HEK293 (cell line): ENCODE measurements around the gene KCNK7.
"Not testable (repeated sequence)": the region's sequence is repeated elsewhere in the genome, so short reads cannot be mapped to it uniquely, and the experiment has no call there.

ENCODE experiments used
- CTCF ChIA-PET: fragments of 350-600 bp; formaldehyde crosslinking; extraction: SDS; loops from one replicate; lab custom pipeline; 2021; ENCODE audit warnings: antibody characterized with exemption; lab: Yijun Ruan, JAX
- POLR2A ChIA-PET: fragments of 300-600 bp; formaldehyde crosslinking; extraction: SDS; loops from one replicate; lab custom pipeline; 2020; ENCODE audit warnings: antibody characterized with exemption, inconsistent platforms; lab: Yijun Ruan, JAX
- H3K27ac ChIP-seq: fragments of 200-500 bp; sonication (Bioruptor generic); 2 replicates; pipeline ENCODE4 v1.5.1; 2014; ENCODE audit warnings: low read depth, low read length, control low read depth, inconsistent platforms; ENCODE audit errors: extremely low read depth
- H3K36me3 ChIP-seq, 2 experiments: fragments of 200-500 bp in 1 of 2; sonication (Bioruptor generic) in 1 of 2; 1 replicate in 1 of 2; 2 replicates in 1 of 2; pipeline ENCODE4 v1.5.1; 2014 to 2017; ENCODE audit warnings: inconsistent platforms in 2 of 2, low read length in 2 of 2; ENCODE audit not compliant: control insufficient read depth in 2 of 2, insufficient read depth in 1 of 2
- H3K4me1 ChIP-seq: fragments of 200-500 bp; sonication (Bioruptor generic); 2 replicates; pipeline ENCODE4 v1.5.1; 2014; ENCODE audit warnings: mild to moderate bottlenecking, low read length, inconsistent platforms; ENCODE audit not compliant: control insufficient read depth, insufficient read depth
- H3K4me3 ChIP-seq: 2 replicates; pipeline ENCODE4 v1.5.1; 2011; ENCODE audit warnings: low read depth, mild to moderate bottlenecking, control low read depth, low read length, moderate library complexity
- H3K9me3 ChIP-seq: fragments of 200-500 bp; sonication (Bioruptor generic); 2 replicates; pipeline ENCODE4 v1.5.1; 2014; ENCODE audit warnings: low read depth, low read length, inconsistent platforms; ENCODE audit not compliant: control insufficient read depth, insufficient read depth
- ELK4 ChIP-seq: IDR thresholded peaks from 2 replicates; pipeline ENCODE4 v1.6.1; 2011; ENCODE audit warnings: mild to moderate bottlenecking, low read depth, low read length, borderline replicate concordance
- KLF7 ChIP-seq: fragments of 450-650 bp; formaldehyde crosslinking; IDR thresholded peaks from 2 replicates; pipeline ENCODE4 v1.5.1; 2016; ENCODE audit warnings: missing biosample characterization, missing genetic modification characterization, borderline replicate concordance
- SCRT2 ChIP-seq: fragments of 450-650 bp; formaldehyde crosslinking; IDR thresholded peaks from 2 replicates; pipeline ENCODE4 v1.5.1; 2016; ENCODE audit warnings: missing biosample characterization, missing genetic modification characterization
- ZBTB21 ChIP-seq: fragments of 450-650 bp; formaldehyde crosslinking; IDR thresholded peaks from 2 replicates; pipeline ENCODE4 v1.5.1; 2017; ENCODE audit warnings: missing biosample characterization, missing genetic modification characterization
- ZBTB48 ChIP-seq: fragments of 450-650 bp; formaldehyde crosslinking; IDR thresholded peaks from 2 replicates; pipeline ENCODE4 v1.5.1; 2016; ENCODE audit warnings: missing biosample characterization, missing genetic modification characterization
- ZBTB6 ChIP-seq: fragments of 450-650 bp; formaldehyde crosslinking; IDR thresholded peaks from 2 replicates; pipeline ENCODE4 v1.5.1; 2017; ENCODE audit warnings: missing biosample characterization, missing genetic modification characterization
- ZBTB8A ChIP-seq: fragments of 450-650 bp; formaldehyde crosslinking; IDR thresholded peaks from 2 replicates; pipeline ENCODE4 v1.5.1; 2016; ENCODE audit warnings: missing biosample characterization, missing genetic modification characterization
- ZNF155 ChIP-seq: fragments of 450-650 bp; formaldehyde crosslinking; IDR thresholded peaks from 2 replicates; pipeline ENCODE4 v1.5.1; 2016; ENCODE audit warnings: missing biosample characterization, missing genetic modification characterization
- ZNF18 ChIP-seq: fragments of 450-650 bp; formaldehyde crosslinking; IDR thresholded peaks from 2 replicates; pipeline ENCODE4 v1.5.1; 2016; ENCODE audit warnings: missing biosample characterization, missing genetic modification characterization
- ZNF202 ChIP-seq: fragments of 450-650 bp; formaldehyde crosslinking; IDR thresholded peaks from 2 replicates; pipeline ENCODE4 v1.5.1; 2016; ENCODE audit warnings: missing biosample characterization, missing genetic modification characterization, borderline replicate concordance
- ZNF335 ChIP-seq: fragments of 450-650 bp; formaldehyde crosslinking; conservative IDR thresholded peaks from 2 replicates; pipeline ENCODE4 v1.5.1; 2016; ENCODE audit warnings: missing biosample characterization, missing genetic modification characterization
- ZNF544 ChIP-seq: fragments of 450-650 bp; formaldehyde crosslinking; IDR thresholded peaks from 2 replicates; pipeline ENCODE4 v1.5.0; 2017; ENCODE audit warnings: missing biosample characterization, missing genetic modification characterization
- ZNF701 ChIP-seq: fragments of 450-650 bp; formaldehyde crosslinking; IDR thresholded peaks from 2 replicates; pipeline ENCODE4 v1.5.1; 2016; ENCODE audit warnings: missing biosample characterization, missing genetic modification characterization
- ZNF768 ChIP-seq: fragments of 450-650 bp; formaldehyde crosslinking; IDR thresholded peaks from 2 replicates; pipeline ENCODE4 v1.5.1; 2018; ENCODE audit warnings: missing biosample characterization, mild to moderate bottlenecking, missing genetic modification characterization
- ZNF785 ChIP-seq: fragments of 450-650 bp; formaldehyde crosslinking; IDR thresholded peaks from 2 replicates; pipeline ENCODE4 v1.5.1; 2016; ENCODE audit warnings: missing biosample characterization, missing genetic modification characterization
- ZSCAN16 ChIP-seq: fragments of 450-650 bp; formaldehyde crosslinking; IDR thresholded peaks from 2 replicates; pipeline ENCODE4 v1.5.1; 2016; ENCODE audit warnings: missing biosample characterization, missing genetic modification characterization
- ZSCAN23 ChIP-seq: fragments of 450-650 bp; formaldehyde crosslinking; IDR thresholded peaks from 2 replicates; pipeline ENCODE4 v1.5.1; 2016; ENCODE audit warnings: missing biosample characterization, missing genetic modification characterization
- TF ChIP-seq, protein P1 (sequence below): fragments of 450-650 bp; formaldehyde crosslinking; IDR thresholded peaks from 2 replicates; pipeline ENCODE4 v1.5.1; 2016; ENCODE audit warnings: missing biosample characterization, missing genetic modification characterization
- TF ChIP-seq, protein P2 (sequence below): fragments of 450-650 bp; formaldehyde crosslinking; IDR thresholded peaks from 2 replicates; pipeline ENCODE4 v1.5.1; 2016; ENCODE audit warnings: missing biosample characterization, missing genetic modification characterization
- TF ChIP-seq, protein P3 (sequence below): fragments of 450-650 bp; formaldehyde crosslinking; IDR thresholded peaks from 2 replicates; pipeline ENCODE4 v1.5.1; 2016; ENCODE audit warnings: missing biosample characterization, missing genetic modification characterization

Gene KCNK7

DNA sequence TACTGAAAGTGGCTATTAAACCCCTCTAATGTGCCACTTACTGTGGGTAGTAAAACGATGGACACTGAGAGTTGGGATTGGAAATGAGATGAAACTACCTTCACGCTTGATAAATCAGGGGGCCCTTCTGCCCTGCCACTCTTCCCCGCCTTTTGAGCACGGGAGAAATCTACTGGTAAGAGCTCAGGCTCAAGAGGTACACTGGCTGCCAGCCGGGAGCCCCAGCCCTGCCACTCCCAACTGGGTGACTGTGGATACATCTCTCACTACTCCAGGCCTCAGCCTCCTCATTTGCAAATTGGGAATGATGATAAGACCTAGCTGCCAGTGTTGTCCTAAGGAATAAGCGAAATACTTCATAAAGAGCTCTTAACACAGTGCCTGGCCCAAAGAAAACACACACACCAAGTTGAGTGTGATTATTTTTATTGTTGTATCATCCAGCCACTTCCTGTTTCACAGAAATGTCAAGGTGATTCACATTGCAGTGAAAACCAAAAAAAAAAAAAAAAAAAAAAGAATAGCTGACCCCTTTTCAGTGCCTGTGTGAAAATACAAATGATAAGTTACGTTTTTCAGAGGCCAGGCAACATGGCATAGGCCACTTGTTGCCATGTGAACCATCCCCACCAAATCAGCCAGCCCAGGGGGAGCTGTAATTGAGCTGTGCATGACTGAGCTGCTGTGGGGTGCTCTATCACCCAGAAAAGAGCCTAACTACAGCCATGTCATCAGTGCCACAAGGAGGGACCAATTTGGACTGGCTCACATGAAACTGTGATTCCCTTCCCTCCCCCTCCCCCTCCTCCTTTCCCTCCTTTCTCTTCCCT is 29.8 kb downstream of the KCNK7 start (continued):
- TF ChIP-seq, protein P1, sequence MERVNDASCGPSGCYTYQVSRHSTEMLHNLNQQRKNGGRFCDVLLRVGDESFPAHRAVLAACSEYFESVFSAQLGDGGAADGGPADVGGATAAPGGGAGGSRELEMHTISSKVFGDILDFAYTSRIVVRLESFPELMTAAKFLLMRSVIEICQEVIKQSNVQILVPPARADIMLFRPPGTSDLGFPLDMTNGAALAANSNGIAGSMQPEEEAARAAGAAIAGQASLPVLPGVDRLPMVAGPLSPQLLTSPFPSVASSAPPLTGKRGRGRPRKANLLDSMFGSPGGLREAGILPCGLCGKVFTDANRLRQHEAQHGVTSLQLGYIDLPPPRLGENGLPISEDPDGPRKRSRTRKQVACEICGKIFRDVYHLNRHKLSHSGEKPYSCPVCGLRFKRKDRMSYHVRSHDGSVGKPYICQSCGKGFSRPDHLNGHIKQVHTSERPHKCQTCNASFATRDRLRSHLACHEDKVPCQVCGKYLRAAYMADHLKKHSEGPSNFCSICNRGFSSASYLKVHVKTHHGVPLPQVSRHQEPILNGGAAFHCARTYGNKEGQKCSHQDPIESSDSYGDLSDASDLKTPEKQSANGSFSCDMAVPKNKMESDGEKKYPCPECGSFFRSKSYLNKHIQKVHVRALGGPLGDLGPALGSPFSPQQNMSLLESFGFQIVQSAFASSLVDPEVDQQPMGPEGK (tag by site-specific recombination): no peak
- TF ChIP-seq ZNF544 (tag by site-specific recombination) (no peak), KLF7 (tag by site-specific recombination) (no peak), ZBTB21 (tag by site-specific recombination) (no peak), ZNF18 (tag by site-specific recombination) (no peak), ZNF785 (tag by site-specific recombination) (no peak), ZNF155 (tag by site-specific recombination) (no peak), ZNF335 (tag by site-specific recombination) (0 out of 2 replicates have a peak, but pooled peaks have one; percentile 40), ZNF202 (tag by site-specific recombination) (no peak), ZBTB8A (tag by site-specific recombination) (no peak), ZNF768 (tag by site-specific recombination) (no peak), SCRT2 (peak; percentile 71), ZBTB6 (tag by site-specific recombination) (peak; percentile 83), ZBTB48 (tag by site-specific recombination) (no peak), ZSCAN16 (tag by site-specific recombination) (no peak), ELK4 (no peak), ZSCAN23 (tag by site-specific recombination) (no peak), ZNF701 (tag by site-specific recombination) (no peak)
- TF ChIP-seq, protein P2, sequence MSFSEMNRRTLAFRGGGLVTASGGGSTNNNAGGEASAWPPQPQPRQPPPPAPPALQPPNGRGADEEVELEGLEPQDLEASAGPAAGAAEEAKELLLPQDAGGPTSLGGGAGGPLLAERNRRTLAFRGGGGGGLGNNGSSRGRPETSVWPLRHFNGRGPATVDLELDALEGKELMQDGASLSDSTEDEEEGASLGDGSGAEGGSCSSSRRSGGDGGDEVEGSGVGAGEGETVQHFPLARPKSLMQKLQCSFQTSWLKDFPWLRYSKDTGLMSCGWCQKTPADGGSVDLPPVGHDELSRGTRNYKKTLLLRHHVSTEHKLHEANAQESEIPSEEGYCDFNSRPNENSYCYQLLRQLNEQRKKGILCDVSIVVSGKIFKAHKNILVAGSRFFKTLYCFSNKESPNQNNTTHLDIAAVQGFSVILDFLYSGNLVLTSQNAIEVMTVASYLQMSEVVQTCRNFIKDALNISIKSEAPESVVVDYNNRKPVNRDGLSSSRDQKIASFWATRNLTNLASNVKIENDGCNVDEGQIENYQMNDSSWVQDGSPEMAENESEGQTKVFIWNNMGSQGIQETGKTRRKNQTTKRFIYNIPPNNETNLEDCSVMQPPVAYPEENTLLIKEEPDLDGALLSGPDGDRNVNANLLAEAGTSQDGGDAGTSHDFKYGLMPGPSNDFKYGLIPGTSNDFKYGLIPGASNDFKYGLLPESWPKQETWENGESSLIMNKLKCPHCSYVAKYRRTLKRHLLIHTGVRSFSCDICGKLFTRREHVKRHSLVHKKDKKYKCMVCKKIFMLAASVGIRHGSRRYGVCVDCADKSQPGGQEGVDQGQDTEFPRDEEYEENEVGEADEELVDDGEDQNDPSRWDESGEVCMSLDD (tag by site-specific recombination): no peak
- TF ChIP-seq, protein P3, sequence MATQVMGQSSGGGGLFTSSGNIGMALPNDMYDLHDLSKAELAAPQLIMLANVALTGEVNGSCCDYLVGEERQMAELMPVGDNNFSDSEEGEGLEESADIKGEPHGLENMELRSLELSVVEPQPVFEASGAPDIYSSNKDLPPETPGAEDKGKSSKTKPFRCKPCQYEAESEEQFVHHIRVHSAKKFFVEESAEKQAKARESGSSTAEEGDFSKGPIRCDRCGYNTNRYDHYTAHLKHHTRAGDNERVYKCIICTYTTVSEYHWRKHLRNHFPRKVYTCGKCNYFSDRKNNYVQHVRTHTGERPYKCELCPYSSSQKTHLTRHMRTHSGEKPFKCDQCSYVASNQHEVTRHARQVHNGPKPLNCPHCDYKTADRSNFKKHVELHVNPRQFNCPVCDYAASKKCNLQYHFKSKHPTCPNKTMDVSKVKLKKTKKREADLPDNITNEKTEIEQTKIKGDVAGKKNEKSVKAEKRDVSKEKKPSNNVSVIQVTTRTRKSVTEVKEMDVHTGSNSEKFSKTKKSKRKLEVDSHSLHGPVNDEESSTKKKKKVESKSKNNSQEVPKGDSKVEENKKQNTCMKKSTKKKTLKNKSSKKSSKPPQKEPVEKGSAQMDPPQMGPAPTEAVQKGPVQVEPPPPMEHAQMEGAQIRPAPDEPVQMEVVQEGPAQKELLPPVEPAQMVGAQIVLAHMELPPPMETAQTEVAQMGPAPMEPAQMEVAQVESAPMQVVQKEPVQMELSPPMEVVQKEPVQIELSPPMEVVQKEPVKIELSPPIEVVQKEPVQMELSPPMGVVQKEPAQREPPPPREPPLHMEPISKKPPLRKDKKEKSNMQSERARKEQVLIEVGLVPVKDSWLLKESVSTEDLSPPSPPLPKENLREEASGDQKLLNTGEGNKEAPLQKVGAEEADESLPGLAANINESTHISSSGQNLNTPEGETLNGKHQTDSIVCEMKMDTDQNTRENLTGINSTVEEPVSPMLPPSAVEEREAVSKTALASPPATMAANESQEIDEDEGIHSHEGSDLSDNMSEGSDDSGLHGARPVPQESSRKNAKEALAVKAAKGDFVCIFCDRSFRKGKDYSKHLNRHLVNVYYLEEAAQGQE (tag by site-specific recombination): no peak

DNA sequence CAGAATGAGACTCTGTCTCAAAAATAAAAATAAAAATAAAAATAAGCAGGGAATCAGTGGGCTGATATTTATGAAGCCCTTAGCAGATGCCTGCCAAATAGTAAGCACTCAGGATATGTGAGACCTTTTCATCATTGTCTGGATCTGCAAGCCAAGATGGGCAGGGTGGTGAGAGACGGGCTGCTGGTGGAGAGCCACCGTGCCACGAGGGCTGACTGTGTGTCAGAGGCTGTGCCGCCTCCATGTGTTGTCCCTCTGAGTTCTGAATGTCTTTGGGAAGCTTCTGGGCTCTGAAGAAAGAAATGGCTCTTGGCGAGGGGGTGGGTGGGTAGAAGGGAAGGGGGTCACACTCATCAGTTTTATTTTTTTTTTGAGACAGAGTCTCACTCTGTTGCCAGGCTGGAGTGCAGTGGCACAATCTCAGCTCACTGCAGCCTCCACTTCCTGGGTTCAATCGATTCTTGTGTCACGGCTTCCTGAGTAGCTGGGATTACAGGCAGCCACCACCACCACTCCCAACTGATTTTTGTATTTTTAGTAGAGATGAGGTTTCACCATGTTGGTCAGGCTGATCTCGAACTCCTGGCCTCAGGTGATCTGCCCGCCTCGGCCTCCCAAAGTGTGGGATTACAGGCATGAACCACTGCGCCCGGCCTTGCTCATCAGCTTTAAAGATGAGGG is 30.6 kb downstream of the KCNK7 start:
- not testable (repeated sequence) for H3K4me1 ChIP-seq, H3K9me3 ChIP-seq, H3K27ac ChIP-seq, H3K4me3 ChIP-seq
- ChIA-PET POLR2A (interaction anchor here (0.9 to 1.6 kb wide), 3 partner anchors 13 to 28 kb away, joined by 3 to 8 read pairs (median 7); no protein-coding TSS in a partner anchor), CTCF (interaction anchor here (1.0 to 2.0 kb wide), 2 partner anchors 21 to 23 kb away, joined by 4 to 6 read pairs; no protein-coding TSS in a partner anchor)
- H3K36me3 ChIP-seq: peaks cover 0 to 13% of the 10 kb centered on the region in 2 experiments; a peak in 1 of 3 replicates
